ENCODE data around the gene HIPK3. TPM values are rescaled to one million over a fixed set of nuclear protein-coding genes. Genes with fewer than 3 reads are reported as not detected.
"Not testable (repeated sequence)": the region's sequence is repeated elsewhere in the genome, so short reads cannot be mapped to it uniquely, and the experiment has no call there.

Gene HIPK3
- total RNA-seq, 6 experiments from 2014 or later, result 40.8 to 52.5 (median 47.3) TPM

DNA sequence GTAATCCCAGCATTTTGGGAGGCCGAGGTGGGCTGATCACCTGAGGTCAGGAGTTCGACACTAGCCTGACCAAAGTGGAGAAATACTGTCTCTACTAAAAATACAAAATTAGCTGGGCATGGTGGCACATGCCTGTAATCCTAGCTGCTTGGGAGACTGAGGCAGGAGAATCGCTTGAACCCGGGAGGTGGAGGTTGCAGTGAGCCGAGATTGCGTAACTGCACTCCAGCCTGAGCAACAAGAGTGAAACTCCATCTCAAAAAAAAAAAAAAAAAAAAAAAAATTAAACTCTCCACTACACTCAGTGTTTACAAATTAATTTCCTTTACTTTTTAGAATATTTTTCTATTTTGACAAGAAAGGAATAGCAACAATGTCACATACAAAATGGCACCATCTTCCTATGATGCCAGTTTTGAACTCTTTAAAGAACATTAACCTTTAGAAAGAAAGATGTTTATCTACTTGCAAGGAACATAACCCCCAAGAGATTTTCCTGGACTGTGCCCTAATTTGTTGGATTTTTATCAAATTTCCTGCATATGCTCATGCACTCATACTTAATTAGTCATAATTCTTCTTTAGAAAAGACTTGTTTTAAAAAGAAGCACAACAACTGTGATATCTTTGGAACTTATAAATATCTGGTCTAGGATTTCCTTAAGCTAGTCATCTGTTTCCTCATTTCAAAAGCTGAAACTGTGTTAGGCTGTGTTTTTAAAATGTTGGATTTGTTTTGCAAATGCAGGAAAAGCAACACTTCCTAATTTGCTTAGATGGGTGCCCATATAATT, 22.6 kb upstream of the HIPK3 start:
- Mint-ChIP-seq H3K27ac (no peak overlapping the region), H3K27me3 (ENCODE audit: insufficient read depth) (no peaks in the 10 kb centered on the region; the same call in 1 of the 2 replicates), H3K9me3 (no peaks in the 10 kb centered on the region), H3K4me3 (no peak overlapping the region), H3K4me1 (ENCODE audit: low read depth) (peaks cover 8% of the 10 kb centered on the region), H3K36me3 (ENCODE audit: low read depth) (no peaks in the 10 kb centered on the region)
- no peak for DNase-seq
- TF ChIP-seq, protein P1, sequence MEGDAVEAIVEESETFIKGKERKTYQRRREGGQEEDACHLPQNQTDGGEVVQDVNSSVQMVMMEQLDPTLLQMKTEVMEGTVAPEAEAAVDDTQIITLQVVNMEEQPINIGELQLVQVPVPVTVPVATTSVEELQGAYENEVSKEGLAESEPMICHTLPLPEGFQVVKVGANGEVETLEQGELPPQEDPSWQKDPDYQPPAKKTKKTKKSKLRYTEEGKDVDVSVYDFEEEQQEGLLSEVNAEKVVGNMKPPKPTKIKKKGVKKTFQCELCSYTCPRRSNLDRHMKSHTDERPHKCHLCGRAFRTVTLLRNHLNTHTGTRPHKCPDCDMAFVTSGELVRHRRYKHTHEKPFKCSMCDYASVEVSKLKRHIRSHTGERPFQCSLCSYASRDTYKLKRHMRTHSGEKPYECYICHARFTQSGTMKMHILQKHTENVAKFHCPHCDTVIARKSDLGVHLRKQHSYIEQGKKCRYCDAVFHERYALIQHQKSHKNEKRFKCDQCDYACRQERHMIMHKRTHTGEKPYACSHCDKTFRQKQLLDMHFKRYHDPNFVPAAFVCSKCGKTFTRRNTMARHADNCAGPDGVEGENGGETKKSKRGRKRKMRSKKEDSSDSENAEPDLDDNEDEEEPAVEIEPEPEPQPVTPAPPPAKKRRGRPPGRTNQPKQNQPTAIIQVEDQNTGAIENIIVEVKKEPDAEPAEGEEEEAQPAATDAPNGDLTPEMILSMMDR (IDR thresholded peaks at IDR 0.05), result no peak

DNA sequence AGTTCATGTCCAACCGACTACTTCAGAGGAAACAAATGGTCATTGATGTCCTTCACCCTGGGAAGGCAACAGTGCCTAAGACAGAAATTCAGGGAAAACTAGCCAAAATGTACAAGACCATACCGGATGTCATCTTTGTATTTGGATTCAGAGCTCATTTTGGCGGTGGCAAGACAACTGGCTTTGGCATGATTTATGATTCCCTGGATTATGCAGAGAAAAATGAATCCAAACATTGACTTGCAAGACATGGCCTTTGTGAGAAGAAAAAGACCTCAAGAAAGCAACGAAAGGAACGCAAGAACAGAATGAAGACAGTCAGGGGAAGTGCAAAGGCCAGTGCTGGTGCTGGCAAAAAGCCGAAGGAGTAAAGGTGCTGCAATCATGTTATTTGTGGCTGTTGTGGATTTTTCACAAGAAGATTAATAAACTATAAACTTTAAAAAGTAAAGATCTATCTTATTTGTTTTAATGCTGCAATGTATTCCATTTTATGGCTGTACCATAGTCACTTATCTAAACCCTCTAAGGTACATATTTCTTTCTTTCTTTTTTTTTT, 20.1 kb upstream of the HIPK3 start:
- TF ChIP-seq, protein P1 (IDR thresholded peaks at IDR 0.05), result no peak
- Mint-ChIP-seq H3K9me3 (no peaks in the 10 kb centered on the region), H3K27me3 (ENCODE audit: insufficient read depth) (no peaks in the 10 kb centered on the region; the same call in 1 of the 2 replicates), H3K4me3 (no peak overlapping the region), H3K36me3 (ENCODE audit: low read depth) (no peaks in the 10 kb centered on the region), H3K4me1 (ENCODE audit: low read depth) (peaks cover 8% of the 10 kb centered on the region), H3K27ac (no peak overlapping the region)
- DNase-seq, result no peak

DNA sequence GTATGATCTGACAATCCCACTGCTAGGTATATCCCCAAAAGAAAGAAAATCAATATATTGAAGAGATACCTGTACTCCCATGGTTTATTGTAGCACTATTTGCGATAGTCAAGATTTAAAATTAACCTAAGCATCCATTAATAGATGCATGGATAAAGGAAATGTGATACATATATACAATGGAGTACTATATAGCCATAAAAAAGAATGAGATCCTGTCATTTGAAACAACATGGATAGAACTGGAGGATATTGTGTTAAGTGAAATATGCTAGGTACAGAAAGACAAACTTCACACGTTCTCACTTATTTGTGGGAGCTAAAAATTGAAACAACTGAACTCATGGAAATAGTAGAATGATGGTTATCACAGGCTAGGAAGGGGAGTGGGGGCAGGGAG, 14.6 kb upstream of the HIPK3 start:
- Mint-ChIP-seq H3K36me3 (ENCODE audit: low read depth) (no peaks in the 10 kb centered on the region), H3K9me3 (peaks cover 5% of the 10 kb centered on the region; the same call in 1 of the 2 replicates), H3K4me3 (no peak overlapping the region), H3K27me3 (ENCODE audit: insufficient read depth) (peaks cover 2% of the 10 kb centered on the region), H3K4me1 (ENCODE audit: low read depth) (0 out of 2 replicates have a peak, but pooled peaks cover 2% of the 10 kb centered on the region), H3K27ac (no peak overlapping the region)
- TF ChIP-seq, protein P1 (IDR thresholded peaks at IDR 0.05), result no peak
- DNase-seq, result no peak

GRCh38 chr11:33243654-33244053, 13.5 kb upstream of the HIPK3 start:
- not testable (repeated sequence) for H3K9me3 Mint-ChIP-seq

GRCh38 chr11:33248416-33248971, 8.7 kb upstream of the HIPK3 start:
- TF ChIP-seq, protein P1 (IDR thresholded peaks at IDR 0.05), result no peak
- Mint-ChIP-seq H3K9me3 (no peaks in the 10 kb centered on the region), H3K27ac (peak overlapping the region; percentile 8; the same call in 1 of the 2 replicates), H3K4me3 (no peak overlapping the region), H3K36me3 (ENCODE audit: low read depth) (no peaks in the 10 kb centered on the region), H3K27me3 (ENCODE audit: insufficient read depth) (peaks cover 4% of the 10 kb centered on the region; the same call in 1 of the 2 replicates), H3K4me1 (ENCODE audit: low read depth) (peaks cover 18% of the 10 kb centered on the region)
- peak; percentile 59 for DNase-seq

More at GRCh38 chr11:33243654-33244053, 13.5 kb upstream of the HIPK3 start:
- H3K4me1 Mint-ChIP-seq (ENCODE audit: low read depth), result peaks cover 12% of the 10 kb centered on the region
- H3K27me3 Mint-ChIP-seq (ENCODE audit: insufficient read depth); H3K27ac Mint-ChIP-seq; DNase-seq; H3K36me3 Mint-ChIP-seq (ENCODE audit: low read depth); H3K4me3 Mint-ChIP-seq: not testable (repeated sequence)
